Subcutaneous adipose tissue (tissue), 4 donors: ENCODE measurements around the gene TCP10L. TPM values are rescaled to one million over a fixed set of nuclear protein-coding genes. Genes with fewer than 3 reads are reported as not detected.

Experiments used
- small RNA-seq: library from RNA; depleted of rRNA; stranded (forward); fragments of <200 nt; gene quantifications from one replicate; pipeline ENCODE3, GENCODE V24; 2016
- total RNA-seq, 4 donors: library from RNA; depleted of rRNA; stranded (reverse); fragments of >200 nt; gene quantifications; one replicate each; pipeline ENCODE4 v1.1.0, GENCODE V29; 2016
- TF ChIP-seq, protein P1 (sequence below): fragments of 450-650 bp; IDR thresholded peaks from one replicate; pipeline ENCODE4 v1.5.1; 2016; ENCODE audit warnings: low read depth, mild to moderate bottlenecking, control low read depth, antibody characterized with exemption, moderate library complexity

The TCP10L gene
- total RNA-seq, 4 donors from 2014 or later: not detected

- TF ChIP-seq, protein P1, sequence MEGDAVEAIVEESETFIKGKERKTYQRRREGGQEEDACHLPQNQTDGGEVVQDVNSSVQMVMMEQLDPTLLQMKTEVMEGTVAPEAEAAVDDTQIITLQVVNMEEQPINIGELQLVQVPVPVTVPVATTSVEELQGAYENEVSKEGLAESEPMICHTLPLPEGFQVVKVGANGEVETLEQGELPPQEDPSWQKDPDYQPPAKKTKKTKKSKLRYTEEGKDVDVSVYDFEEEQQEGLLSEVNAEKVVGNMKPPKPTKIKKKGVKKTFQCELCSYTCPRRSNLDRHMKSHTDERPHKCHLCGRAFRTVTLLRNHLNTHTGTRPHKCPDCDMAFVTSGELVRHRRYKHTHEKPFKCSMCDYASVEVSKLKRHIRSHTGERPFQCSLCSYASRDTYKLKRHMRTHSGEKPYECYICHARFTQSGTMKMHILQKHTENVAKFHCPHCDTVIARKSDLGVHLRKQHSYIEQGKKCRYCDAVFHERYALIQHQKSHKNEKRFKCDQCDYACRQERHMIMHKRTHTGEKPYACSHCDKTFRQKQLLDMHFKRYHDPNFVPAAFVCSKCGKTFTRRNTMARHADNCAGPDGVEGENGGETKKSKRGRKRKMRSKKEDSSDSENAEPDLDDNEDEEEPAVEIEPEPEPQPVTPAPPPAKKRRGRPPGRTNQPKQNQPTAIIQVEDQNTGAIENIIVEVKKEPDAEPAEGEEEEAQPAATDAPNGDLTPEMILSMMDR: no peak
These were observed 61.2 kb downstream of the TCP10L start for GRCh38 chr21:32523988-32524719.

Small RNA genes within 50 kb of the gene (small RNA-seq; reads per million reads assigned to genes)
- gene RF00438 (not detected), gene RNA5SP490 (not detected)

Other genes starting within 250 kb of the TCP10L start
- gene URB1, start 192.5 kb downstream of the TCP10L start, total RNA-seq: 10 to 100 TPM in 3 of 4 donors, 1 to 10 TPM in 1; 9.3 to 18.6 (median 14.2) TPM
- 10 to 100 TPM; 20.1 to 56.1 (median 32.9) TPM for gene EVA1C, start 172.8 kb downstream of the TCP10L start, total RNA-seq
- 10 to 100 TPM; 10.7 to 16.5 (median 13.6) TPM for gene CFAP298, start 26.9 kb upstream of the TCP10L start, total RNA-seq
- gene SYNJ1, start 142.5 kb upstream of the TCP10L start, total RNA-seq: 10 to 100 TPM; 11.3 to 18.8 (median 14.0) TPM
- gene PAXBP1, start 186.2 kb upstream of the TCP10L start, total RNA-seq: 10 to 100 TPM; 33.0 to 53.2 (median 46.5) TPM